ENCODE results near the gene ITPRIPL1. TPM values are rescaled to one million over a fixed set of nuclear protein-coding genes. Genes with fewer than 3 reads are reported as not detected.

ITPRIPL1 gene
- total and polyA plus RNA-seq, 2 donors from 2014 or later, result 0.73 to 1.2 TPM

- no peaks in the 10 kb centered on the region for H3K27me3 ChIP-seq (ENCODE audit: control insufficient read depth, insufficient read depth, low read length)
- no peak overlapping the region for H3K4me3 ChIP-seq (ENCODE audit: low read length in 3 of 3)
- FAIRE-seq (no peak), DNase-seq (no peak)
- H3K27ac ChIP-seq (ENCODE audit: low read depth in 2 of 2, low read length in 2 of 2), result no peak overlapping the region
- TF ChIP-seq CTCF (IDR thresholded peaks at IDR 0.05; ENCODE audit: borderline replicate concordance, extremely low read depth, insufficient read depth), result no peak
- intact Hi-C loops (cut with DNase I), result no loop called here
- H3K4me1 ChIP-seq (ENCODE audit: control insufficient read depth in 2 of 3, insufficient read depth in 2 of 3, low read depth in 1 of 3, low read length in 3 of 3), result peaks cover 0 to 9% (median 4%) of the 10 kb centered on the region in 3 donors
- no peak overlapping the region for H3K9ac ChIP-seq (ENCODE audit: low read length in 3 of 3)
- H3K9me3 ChIP-seq (ENCODE audit: control insufficient read depth in 2 of 3, insufficient read depth in 1 of 3, low read length in 3 of 3), result no peaks in the 10 kb centered on the region
- H3K36me3 ChIP-seq (ENCODE audit: control insufficient read depth in 2 of 3, insufficient read depth in 3 of 3, low read length in 3 of 3), result no peaks in the 10 kb centered on the region
Measured at GRCh38 chr2:96336873-96337272, 11.8 kb downstream of the ITPRIPL1 start.

GRCh38 chr2:96340493-96341414 lies 15.6 kb downstream of the ITPRIPL1 start:
- no peak for TF ChIP-seq CTCF (IDR thresholded peaks at IDR 0.05; ENCODE audit: borderline replicate concordance, extremely low read depth, insufficient read depth)
- no peak for FAIRE-seq
- intact Hi-C loops (cut with DNase I), result no loop called here

DNA sequence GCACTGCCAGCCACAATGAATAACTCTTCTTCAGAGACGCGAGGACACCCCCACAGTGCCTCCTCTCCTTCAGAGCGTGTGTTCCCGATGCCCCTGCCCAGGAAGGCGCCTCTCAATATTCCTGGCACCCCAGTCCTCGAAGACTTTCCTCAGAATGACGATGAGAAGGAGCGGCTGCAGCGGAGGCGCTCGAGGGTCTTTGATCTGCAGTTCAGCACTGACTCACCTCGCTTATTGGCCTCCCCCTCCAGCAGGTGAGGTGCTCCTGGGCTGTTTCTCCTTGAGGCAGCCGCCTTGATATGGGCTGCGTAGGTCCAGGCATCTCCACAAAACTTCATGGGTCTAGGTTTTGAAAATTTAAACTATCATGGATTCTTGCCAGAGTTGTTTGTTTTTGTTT lies 16.5 kb downstream of the ITPRIPL1 start:
- H3K9ac ChIP-seq (ENCODE audit: low read length in 3 of 3), result no peak overlapping the region
- no peaks in the 10 kb centered on the region for H3K9me3 ChIP-seq (ENCODE audit: control insufficient read depth in 2 of 3, insufficient read depth in 1 of 3, low read length in 3 of 3)
- FAIRE-seq, result no peak
- H3K27me3 ChIP-seq (ENCODE audit: control insufficient read depth, insufficient read depth, low read length), result no peaks in the 10 kb centered on the region
- no peak for TF ChIP-seq CTCF (IDR thresholded peaks at IDR 0.05; ENCODE audit: borderline replicate concordance, extremely low read depth, insufficient read depth)
- H3K36me3 ChIP-seq (ENCODE audit: control insufficient read depth in 2 of 3, insufficient read depth in 3 of 3, low read length in 3 of 3), result peaks cover 0 to 4% (median 0%) of the 10 kb centered on the region in 3 donors
- DNase-seq, result no peak
- no peaks in the 10 kb centered on the region for H3K4me1 ChIP-seq (ENCODE audit: control insufficient read depth in 2 of 3, insufficient read depth in 2 of 3, low read depth in 1 of 3, low read length in 3 of 3)
- no peak overlapping the region for H3K27ac ChIP-seq (ENCODE audit: low read depth in 2 of 2, low read length in 2 of 2)
- H3K4me3 ChIP-seq (ENCODE audit: low read length in 3 of 3), result no peak overlapping the region
- intact Hi-C loops (cut with DNase I), result no loop called here

More at GRCh38 chr2:96340493-96341414, 15.6 kb downstream of the ITPRIPL1 start:
- H3K36me3 ChIP-seq (ENCODE audit: control insufficient read depth in 2 of 3, insufficient read depth in 3 of 3, low read length in 3 of 3), result peaks cover 0 to 4% (median 0%) of the 10 kb centered on the region in 3 donors
- no peaks in the 10 kb centered on the region for H3K27me3 ChIP-seq (ENCODE audit: control insufficient read depth, insufficient read depth, low read length)
- DNase-seq, result no peak
- H3K4me1 ChIP-seq (ENCODE audit: control insufficient read depth in 2 of 3, insufficient read depth in 2 of 3, low read depth in 1 of 3, low read length in 3 of 3), result peaks cover 0 to 4% (median 4%) of the 10 kb centered on the region in 3 donors
- H3K27ac ChIP-seq (ENCODE audit: low read depth in 2 of 2, low read length in 2 of 2), result no peak overlapping the region
- no peak overlapping the region for H3K9ac ChIP-seq (ENCODE audit: low read length in 3 of 3)
- H3K4me3 ChIP-seq (ENCODE audit: low read length in 3 of 3), result no peak overlapping the region
- H3K9me3 ChIP-seq (ENCODE audit: control insufficient read depth in 2 of 3, insufficient read depth in 1 of 3, low read length in 3 of 3), result no peaks in the 10 kb centered on the region
